Measurements from ENCODE around the gene RNF181. TPM values are rescaled to one million over a fixed set of nuclear protein-coding genes. Genes with fewer than 3 reads are reported as not detected.

Gene RNF181
- total and polyA plus RNA-seq, 2 of the 13 experiments (the other 11 are each of a cell fraction or from before 2014, with no cell fraction given), result 224 to 578 TPM

DNA sequence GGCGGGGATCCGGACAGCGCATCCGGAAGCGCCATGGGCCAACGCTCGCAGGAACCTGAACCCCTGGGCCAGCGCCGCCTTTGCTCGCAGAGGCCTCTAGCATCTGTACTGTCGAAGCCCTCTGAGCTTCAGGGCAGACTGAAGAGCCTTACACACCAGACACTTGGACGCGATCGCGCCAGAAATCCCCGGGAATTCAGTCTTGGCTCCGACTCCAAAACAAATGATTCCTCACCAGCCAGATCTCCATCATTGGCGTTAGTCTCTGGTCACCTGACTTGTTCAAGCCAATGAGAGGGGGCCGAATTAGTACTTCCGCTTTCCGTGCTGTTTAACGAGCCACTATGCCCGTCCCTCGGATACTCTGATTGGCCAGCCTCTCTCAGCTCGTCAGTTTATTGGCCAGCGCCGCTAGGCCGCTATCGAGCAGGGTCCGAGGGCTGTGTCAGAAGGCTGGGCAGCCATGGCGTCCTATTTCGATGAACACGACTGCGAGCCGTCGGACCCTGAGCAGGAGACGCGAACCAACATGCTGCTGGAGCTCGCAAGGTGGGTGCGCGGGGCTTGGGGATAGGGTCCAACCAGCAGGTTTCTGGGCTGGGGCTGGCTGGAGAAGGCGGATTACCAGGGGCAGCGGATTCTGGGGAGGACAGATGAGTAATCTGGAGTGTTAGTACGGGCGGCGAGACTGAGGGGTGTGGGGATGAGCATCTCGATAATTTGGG lies at the start of gene RNF181 (continued):
- TF ChIP-seq HNF4G (IDR thresholded peaks at IDR 0.05; ENCODE audit: borderline replicate concordance, low read depth, low read length), result no peak; the same call in 1 of the 2 replicates
- 0 out of 2 replicates have a peak, but pooled peaks have one; percentile 14 for TF ChIP-seq HNF4G (CRISPR knock-in tag; IDR thresholded peaks at IDR 0.05; ENCODE audit: borderline replicate concordance, low read depth)
- TF ChIP-seq HMG20A (CRISPR knock-in tag; IDR thresholded peaks at IDR 0.05; ENCODE audit: borderline replicate concordance), result no peak; the same call in 1 of the 2 replicates
- TF ChIP-seq ZNF556 (CRISPR knock-in tag; IDR thresholded peaks at IDR 0.05; ENCODE audit: borderline replicate concordance), result 0 out of 2 replicates have a peak, but pooled peaks have one; percentile 52
- TF ChIP-seq KAT7 (CRISPR knock-in tag; IDR thresholded peaks at IDR 0.05; ENCODE audit: borderline replicate concordance), result peak; percentile 68; the same call in 1 of the 2 replicates
- peak; percentile 90; the same call in 1 of the 2 replicates for TF ChIP-seq ZNF350 (CRISPR knock-in tag; IDR thresholded peaks at IDR 0.05; ENCODE audit: borderline replicate concordance, low read depth)
- no peak for TF ChIP-seq MAFG (CRISPR knock-in tag; IDR thresholded peaks at IDR 0.05)
- no peak for TF ChIP-seq NCOR1 (IDR thresholded peaks at IDR 0.05; ENCODE audit: borderline replicate concordance, low read length)
- TF ChIP-seq ZNF333 (CRISPR knock-in tag; IDR thresholded peaks at IDR 0.05; ENCODE audit: borderline replicate concordance), result no peak; the same call in none of the 2 replicates
- peak; percentile 78; the same call in 1 of the 2 replicates for TF ChIP-seq ZNF337 (CRISPR knock-in tag; IDR thresholded peaks at IDR 0.05; ENCODE audit: borderline replicate concordance, low read depth)
- TF ChIP-seq ZNF251 (CRISPR knock-in tag; IDR thresholded peaks at IDR 0.05), result no peak
- no peak for TF ChIP-seq ZNF460 (CRISPR knock-in tag; IDR thresholded peaks at IDR 0.05; ENCODE audit: borderline replicate concordance)
- no peak for TF ChIP-seq JUND (CRISPR knock-in tag; IDR thresholded peaks at IDR 0.05)
- no peak for TF ChIP-seq ATM (IDR thresholded peaks at IDR 0.05; ENCODE audit: borderline replicate concordance)
- TF ChIP-seq CREM (IDR thresholded peaks at IDR 0.05), result peak; percentile 88
- no peak for TF ChIP-seq CREM (CRISPR knock-in tag; IDR thresholded peaks at IDR 0.05)
- TF ChIP-seq ZNF367 (CRISPR knock-in tag; IDR thresholded peaks at IDR 0.05; ENCODE audit: borderline replicate concordance), result 0 out of 2 replicates have a peak, but pooled peaks have one; percentile 23
- TF ChIP-seq, protein P1, sequence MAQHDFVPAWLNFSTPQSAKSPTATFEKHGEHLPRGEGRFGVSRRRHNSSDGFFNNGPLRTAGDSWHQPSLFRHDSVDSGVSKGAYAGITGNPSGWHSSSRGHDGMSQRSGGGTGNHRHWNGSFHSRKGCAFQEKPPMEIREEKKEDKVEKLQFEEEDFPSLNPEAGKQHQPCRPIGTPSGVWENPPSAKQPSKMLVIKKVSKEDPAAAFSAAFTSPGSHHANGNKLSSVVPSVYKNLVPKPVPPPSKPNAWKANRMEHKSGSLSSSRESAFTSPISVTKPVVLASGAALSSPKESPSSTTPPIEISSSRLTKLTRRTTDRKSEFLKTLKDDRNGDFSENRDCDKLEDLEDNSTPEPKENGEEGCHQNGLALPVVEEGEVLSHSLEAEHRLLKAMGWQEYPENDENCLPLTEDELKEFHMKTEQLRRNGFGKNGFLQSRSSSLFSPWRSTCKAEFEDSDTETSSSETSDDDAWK (CRISPR knock-in tag; IDR thresholded peaks at IDR 0.05), result no peak
- peak; percentile 77 for TF ChIP-seq BORCS8-MEF2B (CRISPR knock-in tag; IDR thresholded peaks at IDR 0.05)
- TF ChIP-seq ZNF704 (CRISPR knock-in tag; IDR thresholded peaks at IDR 0.05; ENCODE audit: borderline replicate concordance), result peak; percentile 84; the same call in 1 of the 2 replicates
- TF ChIP-seq TBL1XR1 (IDR thresholded peaks at IDR 0.05; ENCODE audit: borderline replicate concordance, low read length, partially characterized antibody), result peak; percentile 48
- TF ChIP-seq WIZ (CRISPR knock-in tag; IDR thresholded peaks at IDR 0.05), result 0 out of 2 replicates have a peak, but pooled peaks have one; percentile 64
- TF ChIP-seq, protein P2, sequence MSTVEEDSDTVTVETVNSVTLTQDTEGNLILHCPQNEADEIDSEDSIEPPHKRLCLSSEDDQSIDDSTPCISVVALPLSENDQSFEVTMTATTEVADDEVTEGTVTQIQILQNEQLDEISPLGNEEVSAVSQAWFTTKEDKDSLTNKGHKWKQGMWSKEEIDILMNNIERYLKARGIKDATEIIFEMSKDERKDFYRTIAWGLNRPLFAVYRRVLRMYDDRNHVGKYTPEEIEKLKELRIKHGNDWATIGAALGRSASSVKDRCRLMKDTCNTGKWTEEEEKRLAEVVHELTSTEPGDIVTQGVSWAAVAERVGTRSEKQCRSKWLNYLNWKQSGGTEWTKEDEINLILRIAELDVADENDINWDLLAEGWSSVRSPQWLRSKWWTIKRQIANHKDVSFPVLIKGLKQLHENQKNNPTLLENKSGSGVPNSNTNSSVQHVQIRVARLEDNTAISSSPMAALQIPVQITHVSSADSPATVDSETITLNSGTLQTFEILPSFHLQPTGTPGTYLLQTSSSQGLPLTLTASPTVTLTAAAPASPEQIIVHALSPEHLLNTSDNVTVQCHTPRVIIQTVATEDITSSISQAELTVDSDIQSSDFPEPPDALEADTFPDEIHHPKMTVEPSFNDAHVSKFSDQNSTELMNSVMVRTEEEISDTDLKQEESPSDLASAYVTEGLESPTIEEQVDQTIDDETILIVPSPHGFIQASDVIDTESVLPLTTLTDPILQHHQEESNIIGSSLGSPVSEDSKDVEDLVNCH (CRISPR knock-in tag; IDR thresholded peaks at IDR 0.05), result no peak
- TF ChIP-seq ZSCAN29 (CRISPR knock-in tag; conservative IDR thresholded peaks at IDR 0.05), result peak; percentile 75
- TF ChIP-seq SALL2 (CRISPR knock-in tag; IDR thresholded peaks at IDR 0.05), result peak; percentile 78
